OCI-LY7 (cell line): ENCODE measurements around the gene SH3TC2. TPM values are rescaled to one million over a fixed set of nuclear protein-coding genes. Genes with fewer than 3 reads are reported as not detected.

ENCODE experiments used
- BruUV-seq: library from RNA; stranded (reverse); fragments of 400-500 nt; replicated peaks from 2 replicates; lab custom pipeline; 2021; lab: Mats Ljungman, UMichigan
- CTCF ChIA-PET: fragments of 300-600 bp; sonication (Branson Sonifier 250); formaldehyde crosslinking; loops from one replicate; lab custom pipeline; 2022; ENCODE audit warnings: antibody characterized with exemption; ENCODE audit not compliant: unreplicated experiment; lab: Charles Lee
- POLR2A ChIA-PET: fragments of 300-600 bp; sonication (Branson Sonifier 250); formaldehyde crosslinking; loops from one replicate; lab custom pipeline; 2022; ENCODE audit warnings: antibody characterized with exemption; lab: Charles Lee
- DNase-seq: peaks from one replicate; pipeline ENCODE4 v3.0.0-alpha.2; 2015; ENCODE audit warnings: low spot score
- H2AFZ ChIP-seq: fragments of 200-600 bp; sonication (generic), shearing (Covaris generic); 2 replicates; pipeline ENCODE4 v1.6.1; 2014; ENCODE audit warnings: mild to moderate bottlenecking, antibody characterized with exemption, low read length, moderate library complexity
- H3K27ac ChIP-seq: fragments of 200-600 bp; sonication (generic); 2 replicates; pipeline ENCODE4 v1.5.1; 2014; ENCODE audit warnings: mixed run types, low read depth, mild to moderate bottlenecking, moderate library complexity, low read length, inconsistent platforms; ENCODE audit not compliant: poor library complexity, severe bottlenecking
- H3K36me3 ChIP-seq: fragments of 200-600 bp; sonication (generic); 2 replicates; pipeline ENCODE4 v1.6.1; 2014; ENCODE audit warnings: mild to moderate bottlenecking, antibody characterized with exemption, low read length, moderate library complexity, mixed read lengths; ENCODE audit not compliant: insufficient read depth
- H3K4me1 ChIP-seq: fragments of 200-600 bp; sonication (generic); 2 replicates; pipeline ENCODE4 v1.5.1; 2014; ENCODE audit warnings: mild to moderate bottlenecking, low read length; ENCODE audit not compliant: insufficient read depth, poor library complexity, severe bottlenecking
- H3K4me2 ChIP-seq: fragments of 200-600 bp; sonication (generic); 2 replicates; pipeline ENCODE4 v1.6.1; 2014; ENCODE audit warnings: mild to moderate bottlenecking, low read length
- H3K4me3 ChIP-seq: fragments of 200-600 bp; sonication (generic); 2 replicates; pipeline ENCODE4 v1.5.1; 2014; ENCODE audit warnings: mild to moderate bottlenecking, low read depth, low read length; ENCODE audit not compliant: poor library complexity, severe bottlenecking
- H3K79me2 ChIP-seq: fragments of 200-600 bp; sonication (generic); 2 replicates; pipeline ENCODE4 v1.6.1; 2016; ENCODE audit warnings: low read depth, mild to moderate bottlenecking, low read length, moderate library complexity, mixed read lengths; ENCODE audit not compliant: insufficient read depth
- H3K9me2 ChIP-seq: fragments of 200-600 bp; sonication (generic); 2 replicates; pipeline ENCODE4 v1.6.1; 2016; ENCODE audit warnings: mild to moderate bottlenecking, low read length, mixed read lengths; ENCODE audit not compliant: insufficient read depth
- H3K9me3 ChIP-seq: fragments of 200-600 bp; sonication (generic); 2 replicates; pipeline ENCODE4 v1.6.1; 2014; ENCODE audit warnings: mild to moderate bottlenecking, mixed run types, low read length, mixed read lengths
- H4K20me1 ChIP-seq: fragments of 200-600 bp; sonication (generic); 2 replicates; pipeline ENCODE4 v1.6.1; 2014; ENCODE audit warnings: mild to moderate bottlenecking, antibody characterized with exemption, low read length, moderate library complexity, mixed read lengths; ENCODE audit not compliant: insufficient read depth
- CTCF ChIP-seq: fragments of 200-600 bp; sonication (generic); conservative IDR thresholded peaks from 2 replicates; pipeline ENCODE4 v1.5.1; 2014; ENCODE audit warnings: mild to moderate bottlenecking, antibody characterized with exemption, low read length, moderate library complexity, mixed read lengths
- EZH2phosphoT487 ChIP-seq: fragments of 200-600 bp; sonication (generic); IDR thresholded peaks from 2 replicates; pipeline ENCODE4 v1.6.1; 2018; ENCODE audit warnings: low read depth, borderline replicate concordance, mild to moderate bottlenecking, mixed run types, antibody characterized with exemption, low read length, moderate library complexity, mixed read lengths
- intact Hi-C: fragments of 100-400 bp; cut with micrococcal nuclease; formaldehyde crosslinking; loops from one replicate; pipeline ENCODE4 v1.10.0; 2022; ENCODE audit not compliant: unreplicated experiment
- total RNA-seq, 2 experiments: library from RNA; depleted of rRNA in 1 of 2; stranded (reverse); fragments of >200 nt in 1 of 2; shearing (Covaris generic) in 1 of 2; gene quantifications; 2 replicates each; pipeline ENCODE4 v1.2.3, GENCODE V29; 2014 to 2022

Gene SH3TC2
- total RNA-seq, 2 experiments from 2014 or later, result not detected

- Histone ChIP-seq H3K4me3 (no peak overlapping the region), H3K9me2 (no peaks in the 10 kb centered on the region), H3K4me1 (no peaks in the 10 kb centered on the region), H4K20me1 (no peaks in the 10 kb centered on the region), H3K27ac (no peak overlapping the region), H3K9me3 (no peaks in the 10 kb centered on the region), H3K4me2 (no peak overlapping the region), H2AFZ (no peak overlapping the region), H3K79me2 (no peaks in the 10 kb centered on the region), H3K36me3 (no peaks in the 10 kb centered on the region)
- POLR2A ChIA-PET, result no interaction called here
- intact Hi-C loops, result no loop called here
- no peak for DNase-seq
- BruUV-seq, result no TSS peak
- no peak for TF ChIP-seq CTCF
- no peak for TF ChIP-seq EZH2phosphoT487
- CTCF ChIA-PET, result no interaction called here
Measured at GRCh38 chr5:149027636-149028035, 35.2 kb downstream of the SH3TC2 start.

GRCh38 chr5:149024943-149025342, 37.9 kb downstream of the SH3TC2 start:
- no peaks in the 10 kb centered on the region for H3K4me1 ChIP-seq
- no peak for TF ChIP-seq CTCF
- no peak for TF ChIP-seq EZH2phosphoT487

GRCh38 chr5:149024477-149024876, 38.4 kb downstream of the SH3TC2 start:
- POLR2A ChIA-PET, result no interaction called here
- no peaks in the 10 kb centered on the region for H3K4me1 ChIP-seq
- TF ChIP-seq EZH2phosphoT487 (no peak), CTCF (no peak)
- CTCF ChIA-PET, result no interaction called here
- H3K9me2 ChIP-seq, result no peaks in the 10 kb centered on the region
- BruUV-seq, result no TSS peak
- intact Hi-C loops, result no loop called here
- no peak overlapping the region for H3K27ac ChIP-seq
- no peak overlapping the region for H3K4me3 ChIP-seq
- H3K4me2 ChIP-seq, result no peak overlapping the region
- H3K9me3 ChIP-seq, result no peaks in the 10 kb centered on the region
- no peak for DNase-seq
- H2AFZ ChIP-seq, result no peak overlapping the region
- H4K20me1 ChIP-seq, result no peaks in the 10 kb centered on the region
- no peaks in the 10 kb centered on the region for H3K36me3 ChIP-seq
- H3K79me2 ChIP-seq, result no peaks in the 10 kb centered on the region

More at GRCh38 chr5:149024943-149025342, 37.9 kb downstream of the SH3TC2 start:
- Histone ChIP-seq H3K4me2 (no peak overlapping the region), H3K36me3 (no peaks in the 10 kb centered on the region), H2AFZ (no peak overlapping the region), H3K4me3 (no peak overlapping the region), H3K9me3 (no peaks in the 10 kb centered on the region), H3K79me2 (no peaks in the 10 kb centered on the region), H4K20me1 (no peaks in the 10 kb centered on the region), H3K9me2 (no peaks in the 10 kb centered on the region), H3K27ac (no peak overlapping the region)
- ChIA-PET CTCF (no interaction called here), POLR2A (no interaction called here)
- DNase-seq, result no peak
- BruUV-seq, result no TSS peak
- intact Hi-C loops, result no loop called here
